Stimulated activated naive CD4-positive, alpha-beta T cell (primary cell): ENCODE data around the gene MRNIP.
"Not testable (repeated sequence)": the region's sequence is repeated elsewhere in the genome, so short reads cannot be mapped to it uniquely, and the experiment has no call there.

Experiments used
- DNase-seq, 6 experiments: peaks; one replicate each; lab custom pipeline; 2025; lab: John Stamatoyannopoulos, UW

The MRNIP gene

GRCh38 chr5:179871533-179871932, 12.9 kb upstream of the MRNIP start:
- not testable (repeated sequence) for DNase-seq

DNA sequence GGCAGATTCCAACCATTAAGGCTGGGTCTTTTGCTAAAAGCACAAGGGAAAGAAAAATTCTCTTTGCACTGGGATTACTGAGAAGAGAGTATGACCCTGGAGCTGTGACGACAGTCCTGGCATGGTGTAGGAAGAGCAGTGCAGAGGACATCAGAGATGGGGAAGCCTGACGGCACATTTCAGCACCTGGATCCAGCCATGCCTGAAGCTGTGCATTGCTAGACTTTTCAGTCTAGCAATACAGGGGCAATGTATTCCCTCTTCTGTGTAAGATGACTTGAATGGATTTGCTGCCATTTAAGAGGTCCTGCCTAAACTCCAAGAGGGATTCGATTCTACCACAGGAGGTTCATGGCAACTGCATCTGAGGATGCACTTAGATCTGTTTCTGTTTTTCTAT, 12.3 kb upstream of the MRNIP start:
- no peak for DNase-seq

DNA sequence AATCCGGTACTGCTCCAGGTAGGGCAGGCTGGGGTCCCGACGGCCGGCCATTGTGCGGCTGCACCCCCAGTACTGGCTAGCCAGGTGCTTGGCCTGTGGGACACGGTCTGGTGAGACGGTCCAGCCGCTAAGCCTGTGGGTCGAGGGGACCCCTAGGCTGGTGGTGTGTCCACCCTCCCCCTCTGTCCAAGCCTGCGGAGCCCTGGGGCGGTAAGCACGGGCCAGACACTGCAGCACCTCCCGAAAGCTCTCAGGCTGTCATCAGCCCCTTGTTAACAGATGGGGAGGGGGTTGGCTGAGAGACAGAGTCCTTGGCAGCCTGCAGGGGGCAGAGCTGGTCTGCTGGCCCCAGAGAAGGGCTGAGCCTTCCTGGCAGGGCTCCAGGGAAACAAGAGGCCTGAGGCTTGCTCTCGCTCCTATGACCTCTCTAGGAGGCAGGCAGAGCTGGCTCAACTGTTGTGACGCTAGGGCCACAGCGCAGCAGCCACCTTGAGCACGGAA, 11.8 kb upstream of the MRNIP start:
- no peak for DNase-seq

- peak in 1 of 6 experiments; percentile 2 for DNase-seq
Observed at GRCh38 chr5:179869641-179870402, 11.2 kb upstream of the MRNIP start.

DNA sequence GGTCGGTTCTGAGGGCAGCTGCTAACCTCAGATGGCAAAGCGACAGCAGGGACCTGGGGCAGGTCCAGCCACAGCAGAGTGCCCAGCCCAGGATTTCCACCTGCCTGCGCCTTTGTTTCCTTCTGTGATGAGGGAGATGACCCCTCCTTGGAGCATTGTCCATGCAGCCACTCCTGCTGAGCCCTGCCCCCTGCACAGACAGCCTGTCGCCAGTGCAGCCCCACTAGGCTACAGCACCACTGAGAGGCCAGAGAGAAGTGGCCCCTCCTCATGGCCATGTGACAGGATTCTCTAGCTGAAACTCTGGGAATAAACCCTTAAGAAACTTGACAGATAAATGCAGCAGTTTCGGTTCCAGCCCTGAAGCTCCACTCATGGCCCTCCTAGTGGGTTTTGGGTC, 10.5 kb upstream of the MRNIP start:
- no peak for DNase-seq

GRCh38 chr5:179868541-179868940, 9.9 kb upstream of the MRNIP start:
- DNase-seq = no peak

GRCh38 chr5:179867476-179867875, 8.9 kb upstream of the MRNIP start:
- no peak for DNase-seq

GRCh38 chr5:179867079-179867465, 8.5 kb upstream of the MRNIP start:
- DNase-seq = no peak

DNA sequence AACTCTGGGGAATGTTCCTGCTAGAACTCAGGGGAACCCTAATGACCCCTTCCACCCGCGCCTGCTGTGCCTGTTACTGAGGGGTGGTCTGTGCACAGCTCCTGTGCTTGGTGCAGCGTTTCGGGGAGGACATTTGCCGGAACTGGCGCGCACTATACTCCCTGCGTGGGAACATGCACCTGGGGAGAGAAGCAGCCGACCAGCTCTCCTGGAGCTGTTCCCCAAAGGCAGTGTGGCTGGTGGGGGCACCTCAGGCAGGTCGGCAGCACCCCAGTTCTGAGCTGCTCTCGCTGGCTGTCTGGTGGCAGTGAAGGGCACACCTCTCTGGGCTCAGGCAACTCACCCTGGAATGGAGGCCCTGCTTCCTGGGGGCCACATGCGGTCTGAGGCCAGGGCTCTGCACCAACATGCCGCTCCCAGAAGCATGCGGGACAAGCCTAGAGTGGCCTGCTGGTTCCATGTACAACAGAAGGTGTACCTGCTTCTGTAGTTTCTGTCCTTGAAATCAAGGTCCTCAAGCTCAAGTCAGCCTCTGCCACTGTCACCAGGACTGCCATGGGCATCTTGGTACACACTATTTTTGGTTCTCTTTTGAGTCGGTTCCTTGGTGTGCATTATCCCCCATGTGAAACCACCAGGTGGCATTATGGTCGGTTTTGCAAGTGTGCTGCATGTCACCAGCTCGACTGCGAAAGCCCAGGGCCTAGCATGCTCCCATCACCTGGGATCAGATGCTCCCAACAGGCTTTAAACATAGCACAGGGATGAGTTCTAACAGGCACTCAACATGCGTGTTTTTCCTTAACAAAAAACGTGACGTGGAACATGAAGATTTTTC, 7.8 kb upstream of the MRNIP start:
- DNase-seq = no peak

DNA sequence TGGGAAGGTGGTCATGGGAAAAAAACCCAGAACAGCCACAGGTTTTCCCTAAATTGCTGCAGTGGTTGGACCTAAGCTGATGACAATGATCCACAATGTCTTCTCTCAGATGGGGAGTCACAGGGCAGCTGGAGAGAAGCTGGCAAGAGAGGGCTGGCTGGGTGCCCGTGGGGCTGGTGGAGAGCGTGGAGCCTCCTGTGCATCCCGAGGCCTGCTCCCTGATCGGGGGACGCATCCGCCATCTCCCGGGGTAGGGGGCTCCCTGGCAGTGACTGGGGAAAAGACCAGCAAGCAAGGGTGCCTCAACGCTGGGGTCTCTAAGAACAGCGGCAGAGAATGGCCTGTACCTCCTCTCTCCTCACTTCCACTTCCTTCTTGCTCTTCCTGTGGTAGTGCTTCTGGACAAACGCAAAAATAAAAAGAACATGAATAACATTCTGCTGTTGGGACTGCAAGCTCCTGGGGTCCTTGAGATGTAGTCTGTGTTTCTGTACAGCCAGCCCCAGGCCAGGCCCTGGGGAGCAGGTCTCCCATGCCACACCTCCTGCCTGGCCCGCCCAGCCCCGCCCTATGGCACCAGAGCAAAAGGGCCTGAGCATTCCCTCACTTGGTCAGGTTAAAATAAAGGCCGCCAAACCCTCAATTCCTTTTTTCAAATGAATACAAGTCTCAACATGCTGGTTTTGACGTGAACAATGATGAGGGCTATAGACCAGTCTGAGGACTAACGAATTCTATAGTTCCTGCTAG, 7.0 kb upstream of the MRNIP start:
- DNase-seq = no peak

GRCh38 chr5:179864686-179865085, 6.1 kb upstream of the MRNIP start:
- no peak for DNase-seq

DNA sequence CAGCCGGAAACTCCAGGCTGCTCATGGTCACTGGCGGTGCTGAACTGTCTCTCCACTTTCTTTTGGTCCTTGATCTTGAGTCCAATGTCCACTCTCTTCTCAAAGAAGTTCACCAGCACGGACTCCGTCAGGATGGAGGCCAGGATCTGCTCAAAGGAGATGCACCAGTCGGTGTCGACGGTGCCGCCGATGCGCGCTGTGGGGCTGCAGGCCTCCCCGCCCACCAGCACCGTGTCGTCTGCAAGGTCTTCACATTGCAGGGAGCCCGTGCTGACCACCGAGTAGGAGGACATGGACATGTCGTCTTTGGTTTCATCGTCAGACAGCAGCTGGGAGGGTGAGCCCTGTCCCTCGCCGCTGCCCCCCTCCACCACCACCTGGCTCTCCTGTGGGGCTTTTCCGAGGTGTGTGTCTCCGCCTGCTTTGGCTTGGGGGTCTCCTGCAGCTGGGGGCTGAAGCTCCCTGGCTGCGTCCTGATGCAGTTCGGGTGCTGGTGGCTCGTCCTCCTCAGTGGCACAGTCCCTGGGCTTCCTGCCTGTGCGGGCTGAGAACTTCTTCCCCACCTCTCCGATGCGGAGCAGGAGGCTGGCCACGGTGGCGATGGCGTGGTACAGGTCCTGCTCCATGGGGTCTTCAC, 5.0 kb upstream of the MRNIP start:
- no peak for DNase-seq

DNA sequence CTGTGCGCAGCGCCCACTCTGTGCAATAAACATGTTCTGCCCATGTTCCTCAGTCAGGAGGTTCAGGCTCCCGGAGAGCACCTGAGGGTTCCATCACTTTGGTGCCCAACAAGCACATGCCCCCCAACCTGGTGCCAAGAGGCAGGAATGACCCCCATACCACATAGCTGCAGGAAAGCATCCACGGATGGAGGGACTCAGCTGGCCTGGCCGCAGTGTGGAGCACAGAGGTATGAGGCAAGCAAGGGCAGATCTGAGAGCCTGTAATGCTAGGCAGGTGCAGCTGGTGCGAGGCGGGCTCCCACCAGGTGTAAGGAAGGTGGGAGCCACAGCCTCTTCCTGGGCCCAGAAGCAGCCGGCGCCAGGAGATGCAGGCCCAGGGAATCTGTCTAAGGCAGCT, 4.3 kb upstream of the MRNIP start:
- no peak for DNase-seq

DNA sequence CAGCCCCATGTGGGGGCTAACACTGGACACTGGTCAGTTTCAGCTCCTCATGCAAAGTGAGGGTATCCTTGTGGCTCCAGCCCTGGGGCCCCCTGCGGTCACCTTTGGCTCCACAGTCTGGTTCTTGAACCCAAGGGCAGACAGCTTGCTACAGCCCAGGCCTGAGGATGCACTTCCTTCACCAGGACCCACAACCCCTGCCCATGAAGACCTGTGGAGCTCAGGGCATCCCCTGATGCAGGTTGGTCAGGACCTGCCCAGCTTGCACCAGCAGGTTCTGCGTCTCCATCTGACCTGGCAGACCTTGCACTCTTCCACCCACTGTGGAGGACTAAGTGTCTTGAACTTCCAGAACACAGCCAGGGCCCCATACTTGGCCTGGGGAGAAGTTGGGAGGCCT, 3.7 kb upstream of the MRNIP start:
- no peak for DNase-seq

DNA sequence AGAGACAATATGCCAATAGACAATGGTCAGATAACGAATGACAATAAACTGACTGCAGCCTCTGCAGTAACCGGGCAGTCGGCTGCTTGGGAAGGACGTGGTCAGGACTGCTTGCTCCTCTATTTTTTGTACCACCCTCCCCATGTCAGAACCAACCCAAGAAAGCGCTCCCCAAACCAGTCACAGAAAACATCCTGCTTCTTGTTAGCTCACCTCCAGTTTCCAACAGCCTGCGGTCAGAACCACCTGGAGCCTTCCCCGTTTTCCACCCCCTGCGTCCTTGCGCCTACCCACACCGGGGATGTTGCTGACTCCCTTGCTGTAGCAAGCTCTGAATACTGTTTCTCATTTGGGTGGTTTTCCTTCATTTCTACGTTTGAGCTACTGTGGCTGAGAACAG, 1.7 kb upstream of the MRNIP start:
- DNase-seq = no peak

DNA sequence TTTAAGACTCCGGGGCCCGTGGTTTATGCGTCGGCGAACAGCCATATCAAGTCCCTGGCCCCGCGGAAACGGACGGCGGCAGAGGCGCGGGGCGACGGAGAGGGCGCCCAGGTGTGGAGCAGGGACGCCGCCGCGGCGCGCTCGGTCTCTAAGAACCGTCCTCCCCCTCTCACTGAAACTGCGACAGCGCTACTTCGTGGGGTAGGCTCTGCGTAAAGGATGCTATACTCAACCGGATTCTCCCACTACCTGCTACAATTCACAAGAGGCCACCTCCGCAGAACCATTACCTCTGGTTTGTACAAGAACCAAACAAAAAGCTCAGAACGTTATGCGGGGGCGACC, 404 bp downstream of the MRNIP start:
- DNase-seq = peak in 5 of 6 experiments; percentile 41 to 82 (median 56)

GRCh38 chr5:179854356-179854755, 4.3 kb downstream of the MRNIP start:
- DNase-seq = no peak

DNA sequence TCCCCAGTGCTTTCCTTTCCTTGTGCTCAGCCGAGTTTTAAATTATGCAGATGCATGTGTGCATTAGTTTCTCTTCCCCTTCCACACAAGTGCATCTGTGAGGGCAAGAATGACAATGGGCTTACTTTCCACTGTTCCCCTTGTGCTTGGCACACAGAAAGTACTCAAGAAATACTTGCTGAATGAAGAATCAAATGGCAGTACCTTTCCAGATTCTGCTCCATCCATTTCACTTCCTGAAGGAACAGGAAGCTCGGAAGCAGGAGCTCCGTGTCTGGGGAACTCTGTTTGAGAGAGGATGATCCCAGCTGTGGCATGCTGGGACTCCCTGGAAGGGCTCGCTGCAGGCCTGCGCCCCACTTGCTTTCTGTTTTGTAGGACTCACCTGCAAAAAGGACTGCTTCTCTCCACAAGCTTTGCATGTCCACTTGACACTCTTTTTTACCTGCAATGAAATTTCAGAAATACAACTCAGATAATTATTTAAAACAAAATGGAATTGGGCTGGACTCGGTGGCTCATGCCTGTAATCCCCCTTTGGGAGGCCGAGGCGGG, 5.5 kb downstream of the MRNIP start:
- no peak for DNase-seq

- no peak for DNase-seq
Observed at GRCh38 chr5:179841621-179842020, 17.0 kb downstream of the MRNIP start.

GRCh38 chr5:179840766-179841165, 17.9 kb downstream of the MRNIP start:
- no peak for DNase-seq

DNA sequence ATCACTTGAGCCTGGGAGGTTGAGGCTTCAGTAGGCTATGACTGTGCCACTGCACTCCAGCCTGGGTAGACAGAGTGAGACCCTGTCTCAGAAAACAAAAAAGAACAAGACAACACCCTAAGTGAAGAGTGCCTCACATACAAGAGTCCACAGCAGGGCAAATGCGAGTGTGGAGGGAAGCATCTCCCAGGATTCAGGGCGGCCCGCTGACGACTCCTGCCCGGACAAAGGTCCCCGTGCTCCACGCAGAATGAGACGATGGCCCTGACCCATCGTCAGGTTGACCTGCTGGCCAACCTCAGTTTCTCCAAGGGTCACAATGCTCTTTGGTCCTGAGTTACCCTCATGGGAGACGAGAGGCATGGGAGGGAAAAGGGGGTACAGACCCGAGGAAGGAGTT, 18.3 kb downstream of the MRNIP start:
- DNase-seq = no peak
